Heart left ventricle (tissue), 16 donors: ENCODE results near the gene GH1. TPM values are rescaled to one million over a fixed set of nuclear protein-coding genes. Genes with fewer than 3 reads are reported as not detected.

Experiments
- ATAC-seq, 4 donors: fragments of 200-7000 bp; cut with Tn5 transposase; one replicate each; pipeline ENCODE4 v1.9.1; 2020 to 2022; ENCODE audit warnings: moderate library complexity in 4 of 4, mild to moderate bottlenecking in 3 of 4, moderate number of reproducible peaks in 1 of 4
- DNase-seq, 5 donors: peaks; one replicate each; pipeline ENCODE4 v3.0.0-alpha.2; 2020
- H3K27ac ChIP-seq, 12 donors: fragments of 200-600 bp; sonication (generic) in 4 of 12; one replicate each; pipeline versions ENCODE4 v1.5.0 to v1.8.0; 2016 to 2022; ENCODE audit warnings: mild to moderate bottlenecking in 2 of 12
- H3K27me3 ChIP-seq, 9 donors: fragments of 200-600 bp; sonication (generic) in 2 of 9; one replicate each; pipeline versions ENCODE4 v1.5.1 to v1.8.0; 2016 to 2022; ENCODE audit warnings: mild to moderate bottlenecking in 3 of 9
- H3K36me3 ChIP-seq, 9 donors: fragments of 200-600 bp; sonication (generic) in 2 of 9; one replicate each; pipeline versions ENCODE4 v1.5.0 to v1.8.0; 2018 to 2022; ENCODE audit warnings: mild to moderate bottlenecking in 2 of 9
- H3K4me1 ChIP-seq, 12 donors: fragments of 200-600 bp; sonication (generic) in 4 of 12; one replicate each; pipeline versions ENCODE4 v1.5.0 to v1.8.0; 2016 to 2022; ENCODE audit warnings: mild to moderate bottlenecking in 3 of 12
- H3K4me3 ChIP-seq, 12 donors: fragments of 200-600 bp; sonication (generic) in 4 of 12; one replicate each; pipeline versions ENCODE4 v1.5.0 to v1.8.0; 2017 to 2022; ENCODE audit warnings: mild to moderate bottlenecking in 9 of 12, moderate library complexity in 4 of 12
- H3K9me3 ChIP-seq, 12 donors: fragments of 200-600 bp; sonication (generic) in 4 of 12; one replicate each; pipeline versions ENCODE4 v1.5.0 to v1.8.0; 2016 to 2022; ENCODE audit warnings: mild to moderate bottlenecking in 1 of 12
- POLR2A ChIP-seq, 2 donors: fragments of 450-650 bp; IDR thresholded peaks; one replicate each; pipeline ENCODE4 v1.6.1; 2017; ENCODE audit warnings: antibody characterized with exemption in 2 of 2, mild to moderate bottlenecking in 2 of 2, moderate library complexity in 2 of 2
- WGBS, 4 donors: extraction: QIAGEN DNeasy Blood & Tissue Kit in 2 of 4; methylation state at CpG; one replicate each; pipeline versions ENCODE4 v1.1.5 to v1.1.7; 2013 to 2018; 5-methylcytosine and 5-hydroxymethylcytosine counted together
- intact Hi-C, 10 donors: fragments of 100-400 bp; cut with DNase I; formaldehyde crosslinking; loops; one replicate each; pipeline versions ENCODE4 v1.11.1 to v1.14.2; 2022
- polyA plus RNA-seq, 2 donors: library from polyadenylated mRNA; stranded (reverse); fragments of 200-250 nt; gene quantifications; one replicate each; pipeline ENCODE4 v1.2.3, GENCODE V29; 2013
- total RNA-seq, 9 donors: library from RNA; depleted of rRNA in 2 of 9; stranded (reverse); fragments of >200 nt in 2 of 9; fragmentation: NEBNext Ultra II Directional in 3 of 9; extraction: Animal tissue kit (Norgen Biotek cat#: 25700) in 3 of 9; gene quantifications; one replicate each; pipeline versions ENCODE4 v1.1.0 to v1.2.4, GENCODE V29; 2016 to 2023
- TF ChIP-seq, protein P1 (sequence below), 12 donors: fragments of 200-600 bp; sonication (generic) in 4 of 12; IDR thresholded peaks; one replicate each; pipeline versions ENCODE4 v1.5.0 to v1.8.0; 2018 to 2022; ENCODE audit warnings: antibody characterized with exemption in 12 of 12, mild to moderate bottlenecking in 5 of 12
- donor health status: ischemic (EF 13 %, LVEDD 7.1; RV severe dilation, severe dysfunction).
- donor health status: healthy with polysubstance abuse.
- donor health status: DM: no; HTN: yes; CAD: no.
- donor health status: DM: no; HTN: no; CAD: no.
- donor health status: ischemic (EF 25% LVEDD 6.9; RV normal size, moderate dysfunction).
- donor health status: ischemic (EF 25% LVEDD 5.7; RV mildly dilated, moderate dysfunction).
- donor health status: healthy.
- donor health status: DM: yes; HTN: yes; CAD: no.
- donor health status: ischemic (EF 35%, LVEDD 5.7; RV mildly dilated, moderate dysfunction).
- donor health status: nonischemic (EF 11% LVEDD 7.7; RV severe dilation, severe dysfunction).
- donor health status: DM: yes; HTN: yes; CAD: no.
- donor health status: PGD.
- donor health status: ischemic (EF 29% LVEDD 5.4; RV normal size, mild dysfunction).
- donor health status: nonischemic (EF 23%, LVEDD 6.1; RV moderate dilation, normal function).

GH1 gene
- total and polyA plus RNA-seq, 11 donors: not detected

- ATAC-seq: no peak
- WGBS, 4 donors: 87 to 95% (median 91%) methylated on average over 9 of the region's 9 CpGs
- no peaks in the 10 kb centered on the region for H3K27me3 ChIP-seq
- H3K36me3 ChIP-seq: no peaks in the 10 kb centered on the region
- no peaks in the 10 kb centered on the region for H3K9me3 ChIP-seq
- H3K4me3 ChIP-seq: no peak overlapping the region
- no peak for DNase-seq
- TF ChIP-seq, protein P1, sequence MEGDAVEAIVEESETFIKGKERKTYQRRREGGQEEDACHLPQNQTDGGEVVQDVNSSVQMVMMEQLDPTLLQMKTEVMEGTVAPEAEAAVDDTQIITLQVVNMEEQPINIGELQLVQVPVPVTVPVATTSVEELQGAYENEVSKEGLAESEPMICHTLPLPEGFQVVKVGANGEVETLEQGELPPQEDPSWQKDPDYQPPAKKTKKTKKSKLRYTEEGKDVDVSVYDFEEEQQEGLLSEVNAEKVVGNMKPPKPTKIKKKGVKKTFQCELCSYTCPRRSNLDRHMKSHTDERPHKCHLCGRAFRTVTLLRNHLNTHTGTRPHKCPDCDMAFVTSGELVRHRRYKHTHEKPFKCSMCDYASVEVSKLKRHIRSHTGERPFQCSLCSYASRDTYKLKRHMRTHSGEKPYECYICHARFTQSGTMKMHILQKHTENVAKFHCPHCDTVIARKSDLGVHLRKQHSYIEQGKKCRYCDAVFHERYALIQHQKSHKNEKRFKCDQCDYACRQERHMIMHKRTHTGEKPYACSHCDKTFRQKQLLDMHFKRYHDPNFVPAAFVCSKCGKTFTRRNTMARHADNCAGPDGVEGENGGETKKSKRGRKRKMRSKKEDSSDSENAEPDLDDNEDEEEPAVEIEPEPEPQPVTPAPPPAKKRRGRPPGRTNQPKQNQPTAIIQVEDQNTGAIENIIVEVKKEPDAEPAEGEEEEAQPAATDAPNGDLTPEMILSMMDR (IDR thresholded peaks at IDR 0.05): no peak
- no peaks in the 10 kb centered on the region for H3K4me1 ChIP-seq
- H3K27ac ChIP-seq: no peak overlapping the region
- intact Hi-C loops: no loop called here
Observed at GRCh38 chr17:63939401-63939800, 20.8 kb upstream of the GH1 start.

- Histone ChIP-seq H3K27ac (no peak overlapping the region), H3K4me1 (no peaks in the 10 kb centered on the region), H3K9me3 (no peaks in the 10 kb centered on the region), H3K4me3 (no peak overlapping the region), H3K36me3 (no peaks in the 10 kb centered on the region), H3K27me3 (no peaks in the 10 kb centered on the region)
- DNase-seq: no peak
- ATAC-seq: no peak
- WGBS, 4 donors: 88 to 91% (median 88%) methylated on average over 4 of the region's 4 CpGs
- TF ChIP-seq, protein P1 (IDR thresholded peaks at IDR 0.05): no peak
- no peak for TF ChIP-seq POLR2A (IDR thresholded peaks at IDR 0.05)
- intact Hi-C loops: no loop called here
Observed at GRCh38 chr17:63937920-63938319, 19.3 kb upstream of the GH1 start.

DNA sequence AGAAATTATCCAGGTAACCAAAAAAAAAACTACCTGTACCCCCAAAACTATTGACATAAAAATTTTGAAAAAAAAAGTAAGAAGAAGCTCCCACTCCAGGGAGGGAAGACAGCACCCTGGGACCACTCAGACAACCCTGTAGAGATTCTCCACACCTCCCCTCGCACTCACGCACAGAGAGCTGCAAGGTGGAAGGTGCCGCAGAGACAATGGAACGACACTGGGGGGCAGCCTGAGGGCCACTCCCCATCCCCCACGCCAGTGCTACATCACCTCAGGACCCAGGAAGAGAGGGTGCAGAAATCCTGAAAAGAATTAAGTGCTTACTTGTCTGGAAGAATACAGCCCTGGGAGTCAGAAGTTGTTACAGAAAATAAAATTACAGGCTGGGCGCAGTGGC, 18.7 kb upstream of the GH1 start:
- H3K27me3 ChIP-seq: no peaks in the 10 kb centered on the region
- H3K9me3 ChIP-seq: no peaks in the 10 kb centered on the region
- no peaks in the 10 kb centered on the region for H3K36me3 ChIP-seq
- ATAC-seq (no peak), DNase-seq (no peak)
- peaks cover 0 to 4% (median 2%) of the 10 kb centered on the region in 12 donors for H3K4me1 ChIP-seq
- H3K4me3 ChIP-seq: no peak overlapping the region
- intact Hi-C loops: no loop called here
- TF ChIP-seq POLR2A (IDR thresholded peaks at IDR 0.05): no peak
- TF ChIP-seq, protein P1 (IDR thresholded peaks at IDR 0.05): no peak
- 84 to 94% (median 87%) methylated on average over 6 of the region's 6 CpGs for WGBS, 4 donors
- H3K27ac ChIP-seq: no peak overlapping the region

- WGBS, 4 donors: 85 to 88% (median 86%) methylated on average over 20 to 21 of the region's 21 CpGs
Observed at GRCh38 chr17:63934183-63935112, 15.8 kb upstream of the GH1 start.

More at GRCh38 chr17:63934183-63935112, 15.8 kb upstream of the GH1 start:
- no peak for TF ChIP-seq POLR2A (IDR thresholded peaks at IDR 0.05)
- TF ChIP-seq, protein P1 (IDR thresholded peaks at IDR 0.05): no peak
- no peak for DNase-seq
- intact Hi-C loops: loop anchor here in 1 of 10 donors (5.0 kb wide), 1 partner anchor 48 kb away; no protein-coding TSS in a partner anchor
- no peak for ATAC-seq
- Histone ChIP-seq H3K27ac (no peak overlapping the region), H3K36me3 (no peaks in the 10 kb centered on the region), H3K27me3 (no peaks in the 10 kb centered on the region), H3K4me1 (peaks cover 0 to 25% (median 14%) of the 10 kb centered on the region in 12 donors), H3K9me3 (no peaks in the 10 kb centered on the region), H3K4me3 (no peak overlapping the region)
